Glomerular visceral epithelial cell (primary cell): Measurements from ENCODE around the gene CLEC4F.
"Not testable (repeated sequence)": the region's sequence is repeated elsewhere in the genome, so short reads cannot be mapped to it uniquely, and the experiment has no call there.

Experiments used
- DNase-seq: peaks from one replicate; pipeline ENCODE4 v3.0.0-alpha.2; 2016; ENCODE audit errors: extremely low spot score

The CLEC4F gene

GRCh38 chr2:70827388-70827787 is 7.0 kb upstream of the CLEC4F start:
- no peak for DNase-seq

- DNase-seq, result no peak
Observed at GRCh38 chr2:70826696-70827350, 6.4 kb upstream of the CLEC4F start.

- no peak for DNase-seq
Observed at GRCh38 chr2:70823249-70823648, 2.9 kb upstream of the CLEC4F start.

GRCh38 chr2:70822843-70823242 is 2.4 kb upstream of the CLEC4F start:
- no peak for DNase-seq

GRCh38 chr2:70817284-70817954 is 3.0 kb downstream of the CLEC4F start:
- DNase-seq, result no peak

GRCh38 chr2:70816726-70817125 is 3.7 kb downstream of the CLEC4F start:
- DNase-seq, result no peak

- DNase-seq, result no peak
Observed at GRCh38 chr2:70808983-70809958, 11.1 kb downstream of the CLEC4F start.

- DNase-seq, result no peak
Observed at GRCh38 chr2:70807828-70808118, 12.6 kb downstream of the CLEC4F start.

- no peak for DNase-seq
Observed at GRCh38 chr2:70807102-70807827, 13.1 kb downstream of the CLEC4F start.

GRCh38 chr2:70806620-70807019 is 13.8 kb downstream of the CLEC4F start:
- DNase-seq, result no peak

- DNase-seq, result no peak
Observed at GRCh38 chr2:70806013-70806412, 14.4 kb downstream of the CLEC4F start.

GRCh38 chr2:70801607-70802263 is 18.7 kb downstream of the CLEC4F start:
- no peak for DNase-seq

- no peak for DNase-seq
Observed at GRCh38 chr2:70799706-70800105, 20.7 kb downstream of the CLEC4F start.

GRCh38 chr2:70797996-70798395 is 22.4 kb downstream of the CLEC4F start:
- not testable (repeated sequence) for DNase-seq

- DNase-seq, result no peak
Observed at GRCh38 chr2:70797506-70797905, 22.9 kb downstream of the CLEC4F start.

GRCh38 chr2:70796262-70796661 is 24.1 kb downstream of the CLEC4F start:
- DNase-seq, result no peak

GRCh38 chr2:70795164-70795995 is 25.0 kb downstream of the CLEC4F start:
- no peak for DNase-seq

GRCh38 chr2:70793450-70793849 is 26.9 kb downstream of the CLEC4F start:
- DNase-seq, result no peak

GRCh38 chr2:70790136-70790828 is 30.1 kb downstream of the CLEC4F start, which contains the start of gene FIGLA:
Gene FIGLA, minus strand, starts transcription at chr2:70790643. Its CDS starts 5 bp downstream, at chr2:70790638.
- no peak for DNase-seq
